ENCODE measurements around the gene NPL.

NPL gene, protein sequence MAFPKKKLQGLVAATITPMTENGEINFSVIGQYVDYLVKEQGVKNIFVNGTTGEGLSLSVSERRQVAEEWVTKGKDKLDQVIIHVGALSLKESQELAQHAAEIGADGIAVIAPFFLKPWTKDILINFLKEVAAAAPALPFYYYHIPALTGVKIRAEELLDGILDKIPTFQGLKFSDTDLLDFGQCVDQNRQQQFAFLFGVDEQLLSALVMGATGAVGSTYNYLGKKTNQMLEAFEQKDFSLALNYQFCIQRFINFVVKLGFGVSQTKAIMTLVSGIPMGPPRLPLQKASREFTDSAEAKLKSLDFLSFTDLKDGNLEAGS

DNA sequence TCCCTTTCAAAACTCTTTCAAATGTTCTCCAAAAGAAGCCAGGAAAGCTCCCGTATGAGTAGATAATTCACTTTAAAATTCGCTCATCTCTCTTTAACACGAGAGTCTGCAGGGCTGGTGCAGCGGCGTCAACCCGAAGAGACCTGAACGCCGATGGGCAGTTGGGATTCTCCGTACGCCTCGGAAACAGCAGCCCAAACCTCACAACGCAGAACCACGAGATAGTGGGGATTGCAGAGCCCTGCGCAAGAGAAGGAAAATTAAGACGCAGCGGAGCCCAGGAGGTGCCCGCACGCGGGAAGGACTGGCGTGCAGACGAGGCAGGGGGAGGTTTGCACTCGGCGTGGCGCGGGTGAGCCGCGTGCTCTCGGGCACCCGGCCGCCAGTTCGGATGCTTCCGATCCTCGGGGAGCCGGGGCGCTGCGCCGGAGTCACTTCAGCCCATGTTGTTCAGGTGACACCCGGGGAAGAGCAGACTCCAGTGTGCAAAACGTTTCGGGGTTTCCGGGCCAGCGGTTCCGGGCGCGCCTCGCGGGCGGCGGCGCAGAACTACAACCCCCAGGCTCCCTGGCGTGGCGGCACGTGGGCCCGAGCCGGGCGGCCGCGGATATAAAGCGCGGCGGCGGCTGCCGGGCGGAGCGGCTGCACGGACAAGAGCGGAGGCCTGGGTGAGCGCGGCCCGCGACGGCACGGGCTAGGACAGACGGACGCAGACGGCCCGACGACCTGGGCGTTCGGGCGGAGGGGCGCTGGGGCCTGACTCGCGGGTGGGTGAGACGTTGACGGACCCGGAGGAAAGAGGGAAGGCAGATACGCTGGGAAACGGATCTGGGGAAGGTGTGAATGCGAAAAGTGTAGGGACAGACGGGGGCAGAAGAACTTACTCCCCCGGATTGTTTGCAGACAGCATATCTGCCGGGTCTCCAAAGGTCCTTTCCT lies at the start of gene NPL:
TSS of gene NPL (plus strand) at position 636 of the 939 bp plus-strand sequence. CDS start 4,599 bp downstream, outside the sequence.
- Mint-ChIP-seq H3K4me3 (peak within 1 kb of the TSS; percentile 95), H3K9me3 (no peaks in the 10 kb centered on the region), H3K36me3 (no peaks in the 10 kb centered on the region), H3K27me3 (no peaks in the 10 kb centered on the region), H3K4me1 (peaks cover 15% of the 10 kb centered on the region), H3K27ac (peak within 1 kb of the TSS; percentile 87)
- ATAC-seq: peak; percentile 99

DNA sequence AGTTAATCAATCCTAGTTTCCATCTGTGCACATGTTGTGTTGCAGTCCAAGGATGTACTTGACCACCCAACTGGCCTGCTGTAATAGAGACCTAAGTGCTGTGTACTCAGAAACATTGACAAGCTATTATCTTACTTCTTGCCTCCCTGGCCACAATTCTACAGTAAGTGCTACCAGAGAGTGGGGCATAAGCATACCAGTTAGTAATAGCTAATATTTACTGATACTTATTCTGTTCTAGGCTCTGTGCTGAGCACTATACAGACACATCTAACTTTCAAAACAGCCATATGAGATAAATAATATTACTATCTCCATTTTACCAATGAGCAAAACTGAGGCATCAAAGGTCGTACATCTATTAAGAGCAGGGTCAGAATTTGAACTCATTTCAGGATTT lies 49.5 kb upstream of the NPL start:
- ATAC-seq: no peak
- H3K27me3 Mint-ChIP-seq: no peaks in the 10 kb centered on the region
- peaks cover 2% of the 10 kb centered on the region for H3K9me3 Mint-ChIP-seq
- H3K27ac Mint-ChIP-seq: no peak overlapping the region
- no peaks in the 10 kb centered on the region for H3K36me3 Mint-ChIP-seq
- H3K4me3 Mint-ChIP-seq: no peak overlapping the region
- H3K4me1 Mint-ChIP-seq: no peaks in the 10 kb centered on the region

DNA sequence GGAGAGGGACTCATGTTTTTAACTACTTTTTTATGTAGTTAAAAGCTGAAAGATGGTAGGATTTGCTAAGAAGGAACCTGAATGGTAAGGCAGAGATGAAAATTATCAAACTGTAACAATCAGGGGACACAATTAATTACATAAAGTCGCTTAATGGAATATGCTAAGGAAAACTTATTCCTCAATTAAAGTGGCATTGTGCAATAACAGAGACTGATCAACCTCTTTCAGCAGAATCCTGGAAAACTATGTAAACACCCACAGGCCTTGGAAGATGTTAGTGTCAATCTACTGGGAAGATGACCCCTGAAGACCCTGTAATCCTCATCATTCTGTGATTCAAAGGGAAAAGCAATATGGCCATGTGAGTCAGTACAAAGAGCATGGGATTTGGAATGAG lies 46.8 kb upstream of the NPL start:
- H3K36me3 Mint-ChIP-seq: no peaks in the 10 kb centered on the region
- no peaks in the 10 kb centered on the region for H3K9me3 Mint-ChIP-seq
- no peak overlapping the region for H3K27ac Mint-ChIP-seq
- no peak for ATAC-seq
- H3K4me3 Mint-ChIP-seq: no peak overlapping the region
- H3K4me1 Mint-ChIP-seq: no peaks in the 10 kb centered on the region
- H3K27me3 Mint-ChIP-seq: no peaks in the 10 kb centered on the region

DNA sequence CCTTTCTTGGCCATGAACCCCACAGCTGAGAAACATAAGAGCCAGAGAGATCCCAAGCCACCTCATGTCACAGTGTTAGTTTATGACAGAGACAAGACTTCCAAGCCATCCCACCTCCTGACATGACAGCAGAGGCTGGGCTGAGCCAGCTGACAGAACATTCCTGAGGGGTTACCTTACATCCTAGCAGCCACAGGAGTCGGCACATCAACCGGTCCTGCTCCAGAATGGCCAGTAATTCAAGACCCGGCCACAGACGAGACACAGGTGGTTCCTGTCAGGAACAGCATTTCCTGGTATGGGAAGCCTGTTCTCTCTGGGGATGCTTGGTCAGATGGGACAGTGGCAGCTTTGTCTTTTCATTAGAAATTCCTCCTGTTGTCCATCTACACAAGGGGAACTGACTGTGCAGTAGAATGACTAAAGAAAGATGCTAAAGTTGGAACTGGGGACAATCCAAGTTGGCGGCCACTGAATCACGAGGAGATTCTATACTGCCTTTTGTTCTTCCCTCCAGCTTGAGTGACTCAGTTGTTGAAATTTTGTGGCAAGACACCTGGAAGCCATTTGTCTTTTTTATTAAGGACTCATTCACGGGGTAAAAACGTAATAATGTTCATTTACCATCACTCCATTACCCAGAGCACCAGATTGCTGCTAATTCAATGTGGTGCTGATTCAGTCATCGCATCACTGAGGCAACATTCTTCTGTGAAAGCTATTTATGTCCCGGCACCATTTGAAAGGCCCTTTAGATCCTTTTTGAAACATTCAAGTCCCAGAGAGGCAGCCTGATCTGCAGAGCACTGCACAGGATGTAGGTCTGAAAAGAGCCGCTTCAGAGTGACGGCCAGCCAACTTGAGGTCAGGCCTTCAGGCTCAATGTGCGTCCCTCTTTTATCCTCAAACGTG lies 37.2 kb upstream of the NPL start:
- Mint-ChIP-seq H3K4me3 (no peak overlapping the region), H3K27ac (no peak overlapping the region), H3K4me1 (no peaks in the 10 kb centered on the region), H3K36me3 (peaks cover 5% of the 10 kb centered on the region), H3K27me3 (peaks cover 8% of the 10 kb centered on the region), H3K9me3 (peaks cover 3% of the 10 kb centered on the region)
- no peak for ATAC-seq

DNA sequence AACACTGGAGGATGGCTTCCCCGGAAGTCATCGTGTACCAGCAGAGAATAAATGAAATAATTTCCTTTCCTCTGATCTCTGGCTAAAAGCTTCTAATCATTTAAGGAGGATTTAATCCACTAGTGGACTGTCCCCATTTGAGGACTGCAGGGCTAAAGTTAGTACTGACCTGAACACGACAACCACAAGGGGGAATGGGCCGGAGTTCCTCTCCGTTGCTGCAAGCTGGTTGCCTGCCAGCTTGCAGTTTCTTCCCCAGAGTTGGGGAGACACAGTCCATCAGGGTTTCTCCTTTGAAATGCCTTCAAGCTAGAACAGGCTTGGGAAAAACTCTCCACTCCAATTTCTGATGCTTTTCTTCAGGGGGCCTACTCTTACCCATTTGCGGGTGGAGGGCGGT lies 35.5 kb upstream of the NPL start:
- no peak for ATAC-seq
- H3K4me1 Mint-ChIP-seq: no peaks in the 10 kb centered on the region
- no peak overlapping the region for H3K27ac Mint-ChIP-seq
- peaks cover 3% of the 10 kb centered on the region for H3K9me3 Mint-ChIP-seq
- peaks cover 5% of the 10 kb centered on the region for H3K36me3 Mint-ChIP-seq
- H3K4me3 Mint-ChIP-seq: no peak overlapping the region
- peaks cover 8% of the 10 kb centered on the region for H3K27me3 Mint-ChIP-seq

DNA sequence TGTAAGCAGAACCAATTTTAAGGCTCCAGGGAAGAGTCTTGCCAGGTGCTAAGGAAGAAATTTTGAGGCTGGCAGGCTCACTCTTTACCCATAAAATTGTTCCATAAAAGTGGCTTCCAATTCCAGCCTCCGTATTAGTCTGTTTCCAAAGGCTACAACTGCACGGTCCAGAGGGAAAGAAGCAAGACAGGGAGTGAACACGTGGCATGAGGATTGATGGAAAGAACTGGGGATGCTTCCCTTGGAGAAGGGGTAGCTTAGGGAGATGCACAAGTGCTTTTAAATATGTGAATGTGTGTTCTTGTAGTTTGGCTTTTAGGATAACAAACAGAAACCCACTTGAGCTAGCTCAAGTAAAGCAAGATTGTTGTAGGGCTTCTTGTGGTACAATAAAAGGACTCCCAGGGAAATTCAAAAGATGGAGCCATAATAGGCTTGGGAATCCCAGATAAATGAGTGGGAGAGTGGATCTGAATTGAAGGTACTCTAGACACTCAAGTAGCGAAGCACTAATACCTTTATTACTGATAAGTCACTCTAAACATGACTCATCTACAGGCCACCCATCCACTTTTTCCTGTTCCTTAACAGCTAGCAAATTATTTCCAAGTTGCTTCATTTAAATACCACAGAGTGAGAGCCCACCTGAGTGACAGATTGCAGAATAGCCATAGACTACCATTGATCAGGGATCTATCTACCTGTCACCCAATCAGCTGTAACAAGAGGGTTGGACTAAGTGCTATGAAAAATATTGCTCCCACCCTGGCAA lies 34.8 kb upstream of the NPL start:
- H3K9me3 Mint-ChIP-seq: peaks cover 1% of the 10 kb centered on the region
- no peak overlapping the region for H3K27ac Mint-ChIP-seq
- H3K4me3 Mint-ChIP-seq: no peak overlapping the region
- peaks cover 1% of the 10 kb centered on the region for H3K36me3 Mint-ChIP-seq
- no peak for ATAC-seq
- peaks cover 2% of the 10 kb centered on the region for H3K27me3 Mint-ChIP-seq
- no peaks in the 10 kb centered on the region for H3K4me1 Mint-ChIP-seq

DNA sequence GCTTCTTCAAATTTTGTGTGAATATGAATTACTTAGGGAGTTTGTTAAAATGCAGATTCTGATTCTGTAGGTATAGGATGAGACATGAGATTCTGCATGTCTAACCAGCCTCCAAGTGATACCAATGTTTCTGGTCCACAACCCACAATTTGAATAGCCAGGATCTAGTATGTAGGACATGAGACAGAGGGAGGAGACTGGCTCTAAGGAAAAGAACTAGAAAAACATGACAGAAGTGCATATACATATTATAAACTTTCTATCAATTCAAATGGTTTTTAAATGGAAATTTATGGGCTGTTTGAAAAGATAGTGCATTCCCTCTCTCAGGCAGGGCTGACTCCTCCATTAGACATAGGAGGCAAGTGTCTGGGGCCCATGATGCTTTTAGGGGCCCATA lies 33.9 kb upstream of the NPL start:
- no peak overlapping the region for H3K27ac Mint-ChIP-seq
- H3K27me3 Mint-ChIP-seq: no peaks in the 10 kb centered on the region
- no peak for ATAC-seq
- no peaks in the 10 kb centered on the region for H3K36me3 Mint-ChIP-seq
- H3K4me1 Mint-ChIP-seq: no peaks in the 10 kb centered on the region
- H3K4me3 Mint-ChIP-seq: no peak overlapping the region
- no peaks in the 10 kb centered on the region for H3K9me3 Mint-ChIP-seq

DNA sequence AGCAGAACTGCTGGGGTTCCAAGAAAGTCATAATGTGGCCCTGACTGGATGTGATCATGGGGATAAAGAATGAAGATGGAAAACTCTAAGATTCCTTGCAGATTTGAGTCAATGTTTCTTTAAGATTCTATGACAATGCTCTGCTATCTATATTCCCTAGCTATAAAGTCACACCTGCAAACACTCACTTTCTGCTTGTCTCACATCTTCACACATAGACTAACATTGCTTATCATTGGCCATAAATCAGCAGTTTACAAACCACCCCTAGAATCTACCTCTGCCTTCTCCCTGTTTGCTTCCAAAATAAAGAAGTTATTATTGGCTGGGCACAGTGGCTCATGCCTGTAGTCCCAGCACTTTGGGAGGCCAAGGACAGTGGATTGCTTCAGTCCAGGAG lies 33.1 kb upstream of the NPL start:
- Mint-ChIP-seq H3K4me3 (no peak overlapping the region), H3K27ac (no peak overlapping the region), H3K9me3 (peaks cover under 1% of the 10 kb centered on the region), H3K4me1 (peaks cover 7% of the 10 kb centered on the region), H3K27me3 (no peaks in the 10 kb centered on the region), H3K36me3 (peaks cover under 1% of the 10 kb centered on the region)
- no peak for ATAC-seq

DNA sequence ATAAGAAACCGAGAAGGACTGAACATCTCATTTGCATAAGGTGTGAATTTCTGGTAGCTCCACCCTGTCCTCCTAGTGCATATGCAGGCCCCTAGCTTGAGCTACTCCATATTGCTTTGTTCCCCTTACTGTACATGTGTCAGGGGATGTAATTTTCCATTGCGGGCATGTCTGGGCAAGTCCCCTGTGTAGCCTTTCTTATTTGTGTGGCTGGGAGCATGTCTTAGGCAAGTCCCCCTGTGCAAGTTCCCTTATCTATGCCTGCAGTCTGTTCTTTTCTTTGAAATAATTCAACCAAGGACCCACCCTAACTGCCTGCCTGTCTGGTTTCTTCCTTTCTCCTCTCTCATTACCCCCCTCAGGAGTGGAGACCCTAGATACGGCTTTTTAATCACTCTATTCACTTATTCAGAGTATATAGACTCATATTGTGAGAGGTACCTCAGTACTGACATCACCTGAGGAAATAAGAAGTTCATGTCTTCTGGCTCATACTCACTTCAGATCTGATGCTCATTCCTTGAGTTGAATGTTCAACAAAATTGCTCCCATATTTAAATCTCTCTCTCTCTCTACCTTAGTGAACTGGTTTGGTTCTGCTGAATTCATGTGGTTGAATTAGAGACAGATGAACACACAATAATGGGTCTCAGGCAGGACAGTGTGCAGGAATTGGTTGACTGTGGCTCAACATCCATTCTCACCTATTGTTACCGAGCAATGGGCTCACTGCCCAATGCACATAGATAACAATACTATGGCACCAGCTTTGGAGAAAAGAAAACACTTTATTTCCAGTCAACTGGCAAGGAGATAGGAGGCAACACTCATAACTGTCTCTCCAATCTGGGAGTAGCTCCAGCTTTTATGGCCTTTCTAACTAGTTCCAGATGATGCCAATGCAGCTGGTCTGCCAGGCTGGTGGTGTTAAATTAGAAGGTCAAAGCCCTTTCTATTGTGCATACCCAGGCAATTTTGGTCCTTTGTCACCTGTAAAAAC lies 27.9 kb upstream of the NPL start:
- Mint-ChIP-seq H3K9me3 (peaks cover 5% of the 10 kb centered on the region), H3K27me3 (peaks cover 9% of the 10 kb centered on the region), H3K27ac (peak overlapping the region; percentile 28), H3K36me3 (peaks cover 7% of the 10 kb centered on the region), H3K4me1 (peaks cover 12% of the 10 kb centered on the region), H3K4me3 (no peak overlapping the region)
- no peak for ATAC-seq

DNA sequence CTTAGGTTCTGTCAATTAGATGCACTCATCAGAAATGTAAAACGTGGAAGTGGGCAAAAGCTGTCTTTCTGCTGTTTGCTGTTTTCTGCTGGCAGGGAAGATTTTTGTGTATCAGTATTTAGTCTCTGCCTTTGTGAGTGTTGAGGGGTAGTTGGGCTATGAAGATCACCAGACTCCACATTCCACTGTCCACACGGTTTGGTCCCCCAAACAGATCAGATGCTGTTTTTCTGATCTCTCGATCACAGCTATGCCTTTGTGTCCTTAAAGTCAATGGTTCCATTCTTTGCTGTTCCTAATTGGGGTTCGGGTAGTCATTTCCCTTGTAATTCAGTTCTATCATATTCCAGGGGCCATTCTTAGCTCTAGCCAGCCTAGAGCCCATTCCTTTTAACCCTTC lies 27.0 kb upstream of the NPL start:
- Mint-ChIP-seq H3K27ac (no peak overlapping the region), H3K4me3 (no peak overlapping the region)

DNA sequence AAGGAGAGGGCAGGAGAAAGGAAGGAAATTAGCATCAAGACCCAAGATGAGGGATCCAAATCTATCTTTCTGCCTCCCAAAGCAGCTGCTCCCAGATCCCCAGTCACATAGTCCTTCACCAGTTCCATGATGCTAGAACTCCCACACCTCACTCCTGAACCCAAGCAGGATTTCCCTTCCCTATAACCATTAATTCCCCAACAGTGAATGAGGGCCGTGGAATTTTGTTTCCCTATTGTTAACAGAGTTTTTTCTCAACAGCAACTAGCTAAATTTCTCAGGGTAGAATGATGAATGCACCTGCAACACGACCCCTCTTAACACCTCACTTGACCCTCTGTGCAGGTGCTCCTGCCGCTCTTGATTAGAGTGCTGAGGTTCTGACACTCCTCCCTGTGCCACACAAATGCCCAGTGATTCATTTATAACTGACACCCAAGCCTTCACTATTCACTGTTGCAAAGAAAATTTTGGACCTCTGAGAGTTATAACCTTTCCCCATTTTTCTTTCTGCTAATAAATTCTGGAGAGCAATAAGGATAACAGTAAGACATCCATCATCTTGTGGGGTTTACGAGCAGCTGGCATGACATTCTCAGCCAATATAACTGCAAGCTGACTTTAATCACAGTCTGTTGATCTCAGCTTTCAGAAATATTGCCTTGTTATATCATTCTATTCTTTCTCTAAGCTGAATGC lies 25.4 kb upstream of the NPL start:
- H3K27ac Mint-ChIP-seq: no peak overlapping the region
- peaks cover 7% of the 10 kb centered on the region for H3K36me3 Mint-ChIP-seq
- no peak for ATAC-seq
- no peak overlapping the region for H3K4me3 Mint-ChIP-seq
- peaks cover 15% of the 10 kb centered on the region for H3K27me3 Mint-ChIP-seq
- peaks cover 5% of the 10 kb centered on the region for H3K9me3 Mint-ChIP-seq
- H3K4me1 Mint-ChIP-seq: peaks cover 12% of the 10 kb centered on the region

More for the DNA sequence above, 27.0 kb upstream of the NPL start:
- Mint-ChIP-seq H3K9me3 (peaks cover 5% of the 10 kb centered on the region), H3K4me1 (peaks cover 12% of the 10 kb centered on the region), H3K27me3 (peaks cover 9% of the 10 kb centered on the region), H3K36me3 (peaks cover 7% of the 10 kb centered on the region)
- ATAC-seq: no peak

DNA sequence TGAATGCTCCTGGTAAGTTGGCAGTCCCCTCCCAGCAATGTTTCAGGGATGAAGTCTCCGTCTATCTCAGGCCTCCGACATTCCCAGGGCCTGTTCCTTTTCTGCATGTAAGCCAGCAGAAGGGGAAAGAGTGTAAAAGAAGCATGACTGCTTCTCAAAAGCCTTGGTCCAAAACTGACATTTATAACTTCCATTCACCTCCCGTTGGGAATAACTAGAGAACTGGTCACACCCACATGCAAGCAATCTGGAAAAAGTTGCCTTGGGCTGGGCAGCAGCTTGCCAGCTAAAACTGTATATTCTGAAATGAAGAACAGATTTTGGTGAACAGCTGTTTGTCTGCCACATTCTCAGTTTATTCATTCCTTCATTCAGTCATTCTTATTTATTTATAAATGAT lies 24.2 kb upstream of the NPL start:
- Mint-ChIP-seq H3K27me3 (peaks cover 17% of the 10 kb centered on the region), H3K27ac (no peak overlapping the region), H3K4me1 (peaks cover 12% of the 10 kb centered on the region), H3K36me3 (peaks cover 7% of the 10 kb centered on the region), H3K4me3 (no peak overlapping the region), H3K9me3 (peaks cover 5% of the 10 kb centered on the region)
- no peak for ATAC-seq

DNA sequence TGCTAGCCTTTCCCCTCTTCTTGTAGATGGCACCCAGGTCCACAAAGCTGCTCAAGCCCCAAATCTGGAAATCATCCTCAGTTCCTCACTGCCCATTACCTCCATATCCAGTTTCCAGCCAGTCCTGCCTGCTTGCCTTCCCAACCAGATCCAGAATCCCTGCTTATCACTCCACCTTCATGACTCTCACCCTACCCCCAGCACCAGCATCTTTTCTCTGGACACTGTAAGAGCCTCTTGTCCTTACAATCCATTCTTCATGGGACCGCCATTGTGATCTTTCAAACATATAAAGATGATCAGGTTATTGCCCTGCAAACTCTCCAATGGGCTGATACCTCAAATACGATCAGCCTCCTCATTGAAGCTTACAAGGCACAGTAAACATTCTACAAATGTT lies 23.5 kb upstream of the NPL start:
- H3K4me1 Mint-ChIP-seq: peaks cover 9% of the 10 kb centered on the region
- H3K4me3 Mint-ChIP-seq: no peak overlapping the region
- peaks cover 7% of the 10 kb centered on the region for H3K36me3 Mint-ChIP-seq
- no peak overlapping the region for H3K27ac Mint-ChIP-seq
- H3K27me3 Mint-ChIP-seq: peaks cover 17% of the 10 kb centered on the region
- no peak for ATAC-seq
- peaks cover 5% of the 10 kb centered on the region for H3K9me3 Mint-ChIP-seq

All from stimulated activated memory B cell treated with anti-CD40 and anti-IgM and Interleukin-4, amounts not matched to agents 10 μg/mL and 1 μg/mL and 100 μg/mL, for 72 hours (primary cell).